HepG2 (cell line): ENCODE results near the gene JOSD1. TPM values are rescaled to one million over a fixed set of nuclear protein-coding genes. Genes with fewer than 3 reads are reported as not detected.
A peak's percentile ranks its signal among the peaks of the same experiment; 100 is the strongest.

Experiments used
- IRF2 ChIP-seq: IDR thresholded peaks from 2 replicates; pipeline ENCODE4 v1.6.1; 2018; ENCODE audit warnings: missing genetic modification reagents, missing compliant biosample characterization
- KDM2A ChIP-seq: sonication (generic); formaldehyde crosslinking; IDR thresholded peaks from 2 replicates; pipeline ENCODE4 v1.4.0; 2020; ENCODE audit warnings: low read depth, missing genetic modification reagents, borderline replicate concordance
- KDM5A ChIP-seq: fragments of 200-600 bp; sonication (generic); IDR thresholded peaks from 2 replicates; pipeline ENCODE4 v1.7.0; 2018; ENCODE audit warnings: antibody characterized with exemption, mild to moderate bottlenecking, low read length, borderline replicate concordance
- KLF6 ChIP-seq: IDR thresholded peaks from 2 replicates; pipeline ENCODE4 v1.8.0; 2016; ENCODE audit warnings: missing biosample characterization, missing genetic modification reagents
- MTF2 ChIP-seq: sonication (generic); formaldehyde crosslinking; IDR thresholded peaks from 2 replicates; pipeline ENCODE4 v1.5.0; 2020; ENCODE audit warnings: missing genetic modification reagents, borderline replicate concordance
- NRL ChIP-seq: sonication (generic); formaldehyde crosslinking; IDR thresholded peaks from 2 replicates; pipeline ENCODE4 v1.5.0; 2020; ENCODE audit warnings: missing genetic modification reagents, mild to moderate bottlenecking, moderate library complexity, borderline replicate concordance
- PHF20 ChIP-seq: sonication (generic); formaldehyde crosslinking; IDR thresholded peaks from 2 replicates; pipeline ENCODE4 v1.5.0; 2020; ENCODE audit warnings: mild to moderate bottlenecking, missing genetic modification reagents
- PITX1 ChIP-seq: sonication (generic); formaldehyde crosslinking; IDR thresholded peaks from 2 replicates; pipeline ENCODE4 v1.5.1; 2020; ENCODE audit warnings: mild to moderate bottlenecking, missing genetic modification reagents
- PREB ChIP-seq: sonication (generic); formaldehyde crosslinking; IDR thresholded peaks from 2 replicates; pipeline ENCODE4 v1.4.0; 2020; ENCODE audit warnings: missing genetic modification reagents
- REL ChIP-seq: sonication (generic); formaldehyde crosslinking; conservative IDR thresholded peaks from 2 replicates; pipeline ENCODE4 v1.8.0; 2022; ENCODE audit warnings: mild to moderate bottlenecking, missing genetic modification reagents, moderate library complexity
- SIX4 ChIP-seq: sonication (generic); formaldehyde crosslinking; IDR thresholded peaks from 2 replicates; pipeline ENCODE4 v1.4.0; 2020; ENCODE audit warnings: missing genetic modification reagents
- SP1 ChIP-seq, 2 experiments: fragments of 450-650 bp in 1 of 2; sonication (generic) in 1 of 2; formaldehyde crosslinking in 1 of 2; IDR thresholded peaks; 2 replicates each; pipeline versions ENCODE4 v1.4.0 to v1.6.1; 2016 to 2020; ENCODE audit warnings: missing genetic modification reagents in 1 of 2
- TOPORS ChIP-seq: sonication (generic); formaldehyde crosslinking; IDR thresholded peaks from 2 replicates; pipeline ENCODE4 v1.8.0; 2023; ENCODE audit warnings: mild to moderate bottlenecking, missing genetic modification reagents
- ZBTB25 ChIP-seq: IDR thresholded peaks from 2 replicates; pipeline ENCODE4 v1.6.1; 2018; ENCODE audit warnings: missing genetic modification reagents
- ZBTB7A ChIP-seq: sonication (generic); formaldehyde crosslinking; IDR thresholded peaks from 2 replicates; pipeline ENCODE4 v1.8.0; 2022; ENCODE audit warnings: mild to moderate bottlenecking, missing genetic modification reagents
- ZNF253 ChIP-seq: sonication (generic); formaldehyde crosslinking; IDR thresholded peaks from 2 replicates; pipeline ENCODE4 v1.8.0; 2022; ENCODE audit warnings: mild to moderate bottlenecking, missing genetic modification reagents, borderline replicate concordance
- ZNF574 ChIP-seq: sonication (generic); formaldehyde crosslinking; IDR thresholded peaks from 2 replicates; pipeline ENCODE4 v1.4.0; 2020; ENCODE audit warnings: missing genetic modification reagents
- ZNF7 ChIP-seq: IDR thresholded peaks from 2 replicates; pipeline ENCODE4 v1.6.1; 2016; ENCODE audit warnings: missing biosample characterization, missing genetic modification reagents
- polyA plus RNA-seq, 8 experiments: library from polyadenylated mRNA; depleted of rRNA in 3 of 8; stranded (reverse) in 7 of 8; unstranded in 1 of 8; fragments of >200 nt; fragmentation: Illumina TruSeq in 4 of 8; extraction: Trizol in 4 of 8; gene quantifications; 2 replicates each; pipeline versions ENCODE4 v1.2.1 to v1.2.3, GENCODE V29; 2011 to 2016; ENCODE audit warnings: low read depth in 4 of 8, missing spikeins in 1 of 8, mixed read lengths in 1 of 8; ENCODE audit not compliant: insufficient read depth in 1 of 8
- total RNA-seq, 5 experiments: library from RNA; depleted of rRNA; stranded (reverse); fragments of >200 nt; fragmentation: Illumina TruSeq; extraction: Trizol; gene quantifications; 2 replicates each; pipeline ENCODE4 v1.2.3, GENCODE V29; 2016; ENCODE audit warnings: low read depth in 1 of 5
- TF ChIP-seq, protein P1 (sequence below): sonication (generic); formaldehyde crosslinking; IDR thresholded peaks from 2 replicates; pipeline ENCODE4 v1.5.0; 2020; ENCODE audit warnings: missing genetic modification reagents
- TF ChIP-seq, protein P2 (sequence below): sonication (generic); formaldehyde crosslinking; IDR thresholded peaks from 2 replicates; pipeline ENCODE4 v1.8.0; 2022; ENCODE audit warnings: low read depth, missing genetic modification reagents

JOSD1 gene
- total and polyA plus RNA-seq, 2 of the 13 experiments (the other 11 are each of a cell fraction or from before 2014, with no cell fraction given): 31.7 to 38.4 TPM

- TF ChIP-seq REL (CRISPR knock-in tag) (peak; percentile 82; the same call in 1 of the 2 replicates), ZNF253 (CRISPR knock-in tag) (peak; percentile 76; the same call in 1 of the 2 replicates), MTF2 (CRISPR knock-in tag) (no peak; the same call in none of the 2 replicates), SP1 (IDR thresholded peaks at IDR 0.05) (no peak), SP1 (CRISPR knock-in tag; IDR thresholded peaks at IDR 0.05) (peak; percentile 58), PHF20 (CRISPR knock-in tag) (peak; percentile 99), KLF6 (CRISPR knock-in tag) (peak; percentile 91), PREB (no peak), ZBTB7A (CRISPR knock-in tag) (0 out of 2 replicates have a peak, but pooled peaks have one; percentile 71), PITX1 (peak; percentile 74), TOPORS (CRISPR knock-in tag) (peak; percentile 81), ZNF574 (peak; percentile 100), ZNF7 (peak; percentile 31; the same call in 1 of the 2 replicates), ZBTB25 (CRISPR knock-in tag) (peak; percentile 85), SIX4 (CRISPR knock-in tag) (peak; percentile 63; the same call in 1 of the 2 replicates), KDM2A (CRISPR knock-in tag) (peak; percentile 95), IRF2 (CRISPR knock-in tag) (peak; percentile 97), NRL (peak; percentile 90; the same call in 1 of the 2 replicates), KDM5A (peak; percentile 99)
- TF ChIP-seq, protein P1, sequence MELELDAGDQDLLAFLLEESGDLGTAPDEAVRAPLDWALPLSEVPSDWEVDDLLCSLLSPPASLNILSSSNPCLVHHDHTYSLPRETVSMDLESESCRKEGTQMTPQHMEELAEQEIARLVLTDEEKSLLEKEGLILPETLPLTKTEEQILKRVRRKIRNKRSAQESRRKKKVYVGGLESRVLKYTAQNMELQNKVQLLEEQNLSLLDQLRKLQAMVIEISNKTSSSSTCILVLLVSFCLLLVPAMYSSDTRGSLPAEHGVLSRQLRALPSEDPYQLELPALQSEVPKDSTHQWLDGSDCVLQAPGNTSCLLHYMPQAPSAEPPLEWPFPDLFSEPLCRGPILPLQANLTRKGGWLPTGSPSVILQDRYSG (CRISPR knock-in tag): 0 out of 2 replicates have a peak, but pooled peaks have one; percentile 52
- TF ChIP-seq, protein P2, sequence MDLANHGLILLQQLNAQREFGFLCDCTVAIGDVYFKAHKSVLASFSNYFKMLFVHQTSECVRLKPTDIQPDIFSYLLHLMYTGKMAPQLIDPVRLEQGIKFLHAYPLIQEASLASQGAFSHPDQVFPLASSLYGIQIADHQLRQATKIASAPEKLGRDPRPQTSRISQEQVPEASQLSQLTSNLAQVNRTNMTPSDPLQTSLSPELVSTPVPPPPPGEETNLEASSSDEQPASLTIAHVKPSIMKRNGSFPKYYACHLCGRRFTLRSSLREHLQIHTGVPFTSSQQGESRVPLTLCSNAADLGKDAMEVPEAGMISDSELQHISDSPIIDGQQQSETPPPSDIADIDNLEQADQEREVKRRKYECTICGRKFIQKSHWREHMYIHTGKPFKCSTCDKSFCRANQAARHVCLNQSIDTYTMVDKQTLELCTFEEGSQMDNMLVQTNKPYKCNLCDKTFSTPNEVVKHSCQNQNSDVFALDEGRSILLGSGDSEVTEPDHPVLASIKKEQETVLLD (CRISPR knock-in tag): peak; percentile 74
These were observed 19.0 kb downstream of the JOSD1 start, which contains the start of gene TOMM22 (continued) for GRCh38 chr22:38681582-38682335.
